Measurements from ENCODE around the gene ADAM17. TPM values are rescaled to one million over a fixed set of nuclear protein-coding genes. Genes with fewer than 3 reads are reported as not detected.

Gene ADAM17
- 65.9 and 125 TPM in 2 replicates for total RNA-seq (2011; cell fraction: chromatin; rRNA removed; ENCODE audit: low replicate concordance)
- total RNA-seq (2011; cell fraction: nucleolus; rRNA removed) = 40.0 and 49.9 TPM in 2 replicates
- total RNA-seq (2011; cell fraction: nucleoplasm; rRNA removed) = 73.1 and 114 TPM in 2 replicates
- total RNA-seq (2014; rRNA removed) (19.0 and 19.6 TPM in 2 replicates), total RNA-seq (2014; rRNA removed; fragmentation: Illumina TruSeq; extraction: Trizol) (28.1 and 33.7 TPM in 2 replicates), total RNA-seq (2015; rRNA removed; fragmentation: Illumina TruSeq; extraction: Trizol) (27.1 and 28.5 TPM in 2 replicates), total RNA-seq (2021) (27.9 and 30.0 TPM in 2 replicates), polyA plus RNA-seq (2011; rRNA removed) (11.8 and 12.8 TPM in 2 replicates), polyA plus RNA-seq (2014; fragmentation: Illumina TruSeq; extraction: Trizol) (21.5 and 22.1 TPM in 2 replicates), polyA plus RNA-seq (2014; fragmentation: Nextera tagmentation; extraction: Ambion mirVana) (1 to 10 TPM; 5.8 to 7.8 TPM), polyA plus RNA-seq (2014; rRNA removed) (15.2 and 16.4 TPM in 2 replicates), polyA minus RNA-seq (2011; rRNA and poly(A)+ RNA removed) (41.0 and 44.7 TPM in 2 replicates), Bru-seq, nascent RNA (percentile 82 among the genes with signal in this experiment), BruChase-seq, experiment 1, labeled RNA remaining after a 2-hour chase (percentile 93 among the genes with signal in this experiment), BruChase-seq, experiment 2, labeled RNA remaining after a 6-hour chase (percentile 94 among the genes with signal in this experiment)
- 3.0 and 5.7 TPM in 2 replicates for polyA plus RNA-seq (2011; cell fraction: cytosol; rRNA removed)
- 13.6 and 15.4 TPM in 2 replicates for polyA plus RNA-seq (2011; cell fraction: nucleus; rRNA removed)
- polyA plus RNA-seq (2012) = 21.8 and 24.0 TPM in 2 replicates
- 9.7 and 12.0 TPM in 2 replicates for polyA minus RNA-seq (2011; cell fraction: cytosol; rRNA and poly(A)+ RNA removed)
- polyA minus RNA-seq (2011; cell fraction: nucleus; rRNA and poly(A)+ RNA removed) = 13.3 and 27.4 TPM in 2 replicates
- long read RNA-seq, experiment 1, full-length matches to known transcripts = 78 of 115 reads
- long read RNA-seq, experiment 1, partial matches to known transcripts = 12 of 115 reads
- long read RNA-seq, experiment 1, other reads (novel, unspliced or antisense) = 25 of 115 reads
- long read RNA-seq, experiment 2, full-length matches to known transcripts = 1 of 16 reads
- long read RNA-seq, experiment 2, partial matches to known transcripts = 1 of 16 reads
- long read RNA-seq, experiment 2, other reads (novel, unspliced or antisense) = 14 of 16 reads
- long read RNA-seq, experiment 3, full-length matches to known transcripts = 1 of 11 reads
- long read RNA-seq, experiment 3, partial matches to known transcripts = 1 of 11 reads
- long read RNA-seq, experiment 3, other reads (novel, unspliced or antisense) = 9 of 11 reads

DNA sequence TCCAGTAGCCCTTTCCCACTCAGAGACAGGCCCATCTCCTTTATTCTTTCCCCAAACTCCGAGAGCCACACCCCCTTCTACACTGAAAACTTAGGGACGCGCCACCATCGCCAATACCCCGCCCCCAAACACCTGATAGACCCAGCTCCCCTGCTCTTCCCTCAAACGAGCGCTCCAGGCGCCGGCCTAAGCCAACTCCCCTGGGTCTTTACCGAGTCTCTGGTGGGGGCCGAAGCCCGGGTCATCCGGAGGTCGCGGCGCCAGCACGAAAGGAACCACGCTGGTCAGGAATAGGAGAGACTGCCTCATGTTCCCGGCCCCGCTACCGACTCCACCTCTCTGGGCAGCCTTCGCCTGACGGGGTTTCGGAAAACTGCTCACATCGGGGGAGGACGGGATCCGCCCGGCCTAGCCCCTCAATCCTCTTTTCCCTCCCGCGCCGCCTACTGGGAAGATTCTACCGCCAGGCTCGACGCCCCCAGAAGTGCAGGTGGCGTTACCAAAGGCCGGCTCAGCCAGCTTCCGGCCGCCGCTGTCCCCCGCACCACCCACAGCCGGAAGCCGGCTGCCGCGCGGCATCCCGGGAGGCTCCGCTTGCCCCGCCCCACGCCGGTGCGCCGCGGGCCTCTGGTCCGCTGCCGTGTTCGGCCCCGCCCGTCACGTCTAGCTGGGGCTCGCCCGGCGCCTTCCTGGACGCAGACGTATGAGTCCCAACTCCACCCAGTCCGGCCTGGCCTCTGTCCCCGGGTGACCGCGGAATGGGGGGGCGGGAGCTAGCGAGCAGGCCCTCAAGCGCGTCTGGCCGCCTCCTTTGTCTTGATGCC, at the start of gene ADAM17:
Gene ADAM17 (minus strand): TSS at position 534 of the 824 bp plus-strand sequence. CDS start 225 bp downstream, at position 309.
- in situ Hi-C loops (cut with MboI) (no loop called here), intact Hi-C loops (cut with micrococcal nuclease) (loop anchor here (5.0 to 10.0 kb wide), 3 partner anchors 77 to 411 kb away; partner anchors contain the start of gene YWHAQ)
- no peaks in the 10 kb centered on the region for H3K36me3 ChIP-seq (ENCODE audit: control insufficient read depth, insufficient read depth, low read length)
- CTCF ChIA-PET (ENCODE audit: low intra/inter-chr PET ratio) = interaction anchor here (1.0 kb wide), 1 partner anchor 9 kb away, joined by 3 read pairs; no protein-coding TSS in a partner anchor
- H3K4me2 ChIP-seq (ENCODE audit: insufficient read depth, low read length) = peak within 1 kb of the TSS; percentile 98
- peak within 1 kb of the TSS; percentile 79 for H3K4me3 ChIP-seq
- peaks cover 61% of the 10 kb centered on the region for H3K79me2 ChIP-seq (ENCODE audit: control insufficient read depth, insufficient read depth, low read length)
- H3K9ac ChIP-seq (ENCODE audit: insufficient read depth in 1 of 2, low read depth in 2 of 2, low read length in 2 of 2) = peak within 1 kb of the TSS; percentile 96 to 98
- no peaks in the 10 kb centered on the region for H3K9me3 ChIP-seq (replicated peaks; ENCODE audit: control insufficient read depth, insufficient read depth, low read depth, low read length)
- H2AFZ ChIP-seq (ENCODE audit: low read depth, low read length) = peak within 1 kb of the TSS; percentile 92
- H3K27me3 ChIP-seq (ENCODE audit: control insufficient read depth in 2 of 2, insufficient read depth in 2 of 2, low read length in 2 of 2) = no peaks in the 10 kb centered on the region
- H3K27ac ChIP-seq (ENCODE audit: extremely low read depth, low read depth, low read length) = peak within 1 kb of the TSS; percentile 97
- POLR2A ChIA-PET = interaction anchor here (0.6 to 2.4 kb wide), 31 partner anchors 9 to 389 kb away, joined by 3 to 17 read pairs (median 4); partner anchors contain the start of gene YWHAQ
- H4K20me1 ChIP-seq (replicated peaks; ENCODE audit: control insufficient read depth, insufficient read depth, low read length) = peaks cover 8% of the 10 kb centered on the region; the same call in 1 of the 2 replicates
- DNase-seq (ENCODE audit: extremely low read depth in 1 of 4, low spot score in 3 of 4) (peak; percentile 91 to 97 (median 93)), ATAC-seq (peak; percentile 94), FAIRE-seq (peak; percentile 83)
- no peaks in the 10 kb centered on the region for H3K9me1 ChIP-seq (ENCODE audit: control insufficient read depth, insufficient read depth, low read length)
- WGBS (ENCODE audit: insufficient coverage, low coverage, missing lambda C conversion rate) = under 1% methylated on average over 54 of the region's 73 CpGs
- H3K4me1 ChIP-seq (replicated peaks in 1 of 2; ENCODE audit: control insufficient read depth in 2 of 2, insufficient read depth in 2 of 2, low read length in 2 of 2) = peaks cover 9 to 16% of the 10 kb centered on the region in 2 experiments; a peak in 4 of 5 replicates
- TSS peak; percentile 61 for BruUV-seq (replicated peaks)
- TF ChIP-seq, protein P1, sequence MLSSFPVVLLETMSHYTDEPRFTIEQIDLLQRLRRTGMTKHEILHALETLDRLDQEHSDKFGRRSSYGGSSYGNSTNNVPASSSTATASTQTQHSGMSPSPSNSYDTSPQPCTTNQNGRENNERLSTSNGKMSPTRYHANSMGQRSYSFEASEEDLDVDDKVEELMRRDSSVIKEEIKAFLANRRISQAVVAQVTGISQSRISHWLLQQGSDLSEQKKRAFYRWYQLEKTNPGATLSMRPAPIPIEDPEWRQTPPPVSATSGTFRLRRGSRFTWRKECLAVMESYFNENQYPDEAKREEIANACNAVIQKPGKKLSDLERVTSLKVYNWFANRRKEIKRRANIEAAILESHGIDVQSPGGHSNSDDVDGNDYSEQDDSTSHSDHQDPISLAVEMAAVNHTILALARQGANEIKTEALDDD (IDR thresholded peaks at IDR 0.05) = no peak
- no peak for TF ChIP-seq ZNF766 (CRISPR knock-in tag; conservative IDR thresholded peaks at IDR 0.05)
- TF ChIP-seq MEF2D (tag; conservative IDR thresholded peaks at IDR 0.05; ENCODE audit: low read depth) = no peak
- no peak for TF ChIP-seq ZNF584 (CRISPR knock-in tag; IDR thresholded peaks at IDR 0.05; ENCODE audit: low read depth)
- TF ChIP-seq ZNF134 (CRISPR knock-in tag; conservative IDR thresholded peaks at IDR 0.05) = no peak
- no peak for TF ChIP-seq ZNF583 (CRISPR knock-in tag; IDR thresholded peaks at IDR 0.05)
- TF ChIP-seq ZNF3 (CRISPR knock-in tag; IDR thresholded peaks at IDR 0.05) = no peak
- no peak for TF ChIP-seq GTF2F1 (IDR thresholded peaks at IDR 0.05; ENCODE audit: low read depth, low read length)
- TF ChIP-seq MYBL2 (IDR thresholded peaks at IDR 0.05; ENCODE audit: low read depth) = no peak
- TF ChIP-seq MYBL2 (CRISPR knock-in tag; IDR thresholded peaks at IDR 0.05; ENCODE audit: borderline replicate concordance) = no peak
- peak in 1 of 2 experiments; percentile 62; a peak in 1 of 4 replicates for TF ChIP-seq TEAD1 (CRISPR knock-in tag; IDR thresholded peaks at IDR 0.05)
- TF ChIP-seq ARHGAP35 (IDR thresholded peaks at IDR 0.05; ENCODE audit: partially characterized antibody) = no peak
- no peak for TF ChIP-seq SMAD2 (IDR thresholded peaks at IDR 0.05; ENCODE audit: low read depth, low read length)
- no peak for TF ChIP-seq STAT5B (CRISPR knock-in tag; IDR thresholded peaks at IDR 0.05)
- TF ChIP-seq ETS2 (tag; IDR thresholded peaks at IDR 0.05; ENCODE audit: borderline replicate concordance, poor library complexity, severe bottlenecking) = no peak
- 0 out of 2 replicates have a peak, but pooled peaks have one; percentile 32 for TF ChIP-seq SMARCA5 (IDR thresholded peaks at IDR 0.05)
- peak; percentile 93; the same call in 1 of the 2 replicates for TF ChIP-seq PHF8 (IDR thresholded peaks at IDR 0.05; ENCODE audit: borderline replicate concordance, low read length)
